ENCODE results near the gene RPS29. TPM values are rescaled to one million over a fixed set of nuclear protein-coding genes. Genes with fewer than 3 reads are reported as not detected.

Gene RPS29
- total and polyA plus RNA-seq, 10 of the 15 experiments (the other 5 are each of a cell fraction or from before 2014, with no cell fraction given), result 2,685 to 10,815 (median 4,359) TPM

DNA sequence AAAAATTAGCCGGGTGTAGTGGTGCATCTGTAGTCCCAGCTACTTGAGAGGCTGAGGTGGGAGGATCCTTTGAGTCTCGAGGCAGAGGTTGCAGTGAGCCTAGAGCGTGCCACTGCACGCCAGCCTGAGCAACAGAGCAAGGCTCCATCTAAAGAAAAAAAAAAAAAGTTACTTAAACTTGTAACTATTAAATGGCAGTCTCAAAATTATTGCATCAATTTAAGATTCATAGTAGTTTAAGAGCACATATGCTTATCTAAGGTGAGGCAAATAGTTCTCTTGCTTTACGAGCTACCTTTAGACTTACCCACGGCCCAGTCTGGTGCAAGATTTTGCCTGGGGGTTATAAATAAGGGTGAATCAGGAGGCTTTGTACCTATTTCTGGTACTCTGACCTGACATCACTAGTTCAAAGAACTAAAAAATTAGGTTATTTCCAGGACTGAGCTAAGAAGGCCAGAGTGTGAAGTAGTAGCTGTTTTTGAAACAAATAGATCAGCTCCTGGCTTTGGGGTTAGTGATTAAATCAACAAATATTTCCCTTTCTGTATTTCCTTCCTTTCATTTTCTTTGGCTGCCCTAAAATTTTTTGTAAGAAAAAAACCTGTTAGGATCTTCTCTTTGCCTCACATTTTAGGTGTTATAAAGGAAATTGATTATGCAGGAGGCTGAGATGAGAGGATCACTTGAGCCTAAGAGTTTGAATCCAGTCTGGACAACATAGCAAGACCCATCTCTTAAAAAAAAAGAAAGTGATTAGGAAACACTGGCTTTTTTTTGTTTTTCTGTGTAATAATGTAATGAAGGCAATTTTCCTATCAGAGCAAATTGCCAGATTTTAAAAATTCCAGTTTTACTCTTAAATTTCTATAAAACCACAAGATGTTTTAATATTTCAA, 38.0 kb upstream of the RPS29 start (continued):
- TF ChIP-seq, protein P1, sequence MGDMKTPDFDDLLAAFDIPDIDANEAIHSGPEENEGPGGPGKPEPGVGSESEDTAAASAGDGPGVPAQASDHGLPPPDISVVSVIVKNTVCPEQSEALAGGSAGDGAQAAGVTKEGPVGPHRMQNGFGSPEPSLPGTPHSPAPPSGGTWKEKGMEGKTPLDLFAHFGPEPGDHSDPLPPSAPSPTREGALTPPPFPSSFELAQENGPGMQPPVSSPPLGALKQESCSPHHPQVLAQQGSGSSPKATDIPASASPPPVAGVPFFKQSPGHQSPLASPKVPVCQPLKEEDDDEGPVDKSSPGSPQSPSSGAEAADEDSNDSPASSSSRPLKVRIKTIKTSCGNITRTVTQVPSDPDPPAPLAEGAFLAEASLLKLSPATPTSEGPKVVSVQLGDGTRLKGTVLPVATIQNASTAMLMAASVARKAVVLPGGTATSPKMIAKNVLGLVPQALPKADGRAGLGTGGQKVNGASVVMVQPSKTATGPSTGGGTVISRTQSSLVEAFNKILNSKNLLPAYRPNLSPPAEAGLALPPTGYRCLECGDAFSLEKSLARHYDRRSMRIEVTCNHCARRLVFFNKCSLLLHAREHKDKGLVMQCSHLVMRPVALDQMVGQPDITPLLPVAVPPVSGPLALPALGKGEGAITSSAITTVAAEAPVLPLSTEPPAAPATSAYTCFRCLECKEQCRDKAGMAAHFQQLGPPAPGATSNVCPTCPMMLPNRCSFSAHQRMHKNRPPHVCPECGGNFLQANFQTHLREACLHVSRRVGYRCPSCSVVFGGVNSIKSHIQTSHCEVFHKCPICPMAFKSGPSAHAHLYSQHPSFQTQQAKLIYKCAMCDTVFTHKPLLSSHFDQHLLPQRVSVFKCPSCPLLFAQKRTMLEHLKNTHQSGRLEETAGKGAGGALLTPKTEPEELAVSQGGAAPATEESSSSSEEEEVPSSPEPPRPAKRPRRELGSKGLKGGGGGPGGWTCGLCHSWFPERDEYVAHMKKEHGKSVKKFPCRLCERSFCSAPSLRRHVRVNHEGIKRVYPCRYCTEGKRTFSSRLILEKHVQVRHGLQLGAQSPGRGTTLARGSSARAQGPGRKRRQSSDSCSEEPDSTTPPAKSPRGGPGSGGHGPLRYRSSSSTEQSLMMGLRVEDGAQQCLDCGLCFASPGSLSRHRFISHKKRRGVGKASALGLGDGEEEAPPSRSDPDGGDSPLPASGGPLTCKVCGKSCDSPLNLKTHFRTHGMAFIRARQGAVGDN (IDR thresholded peaks at IDR 0.05), result no peak
- TF ChIP-seq, protein P2, sequence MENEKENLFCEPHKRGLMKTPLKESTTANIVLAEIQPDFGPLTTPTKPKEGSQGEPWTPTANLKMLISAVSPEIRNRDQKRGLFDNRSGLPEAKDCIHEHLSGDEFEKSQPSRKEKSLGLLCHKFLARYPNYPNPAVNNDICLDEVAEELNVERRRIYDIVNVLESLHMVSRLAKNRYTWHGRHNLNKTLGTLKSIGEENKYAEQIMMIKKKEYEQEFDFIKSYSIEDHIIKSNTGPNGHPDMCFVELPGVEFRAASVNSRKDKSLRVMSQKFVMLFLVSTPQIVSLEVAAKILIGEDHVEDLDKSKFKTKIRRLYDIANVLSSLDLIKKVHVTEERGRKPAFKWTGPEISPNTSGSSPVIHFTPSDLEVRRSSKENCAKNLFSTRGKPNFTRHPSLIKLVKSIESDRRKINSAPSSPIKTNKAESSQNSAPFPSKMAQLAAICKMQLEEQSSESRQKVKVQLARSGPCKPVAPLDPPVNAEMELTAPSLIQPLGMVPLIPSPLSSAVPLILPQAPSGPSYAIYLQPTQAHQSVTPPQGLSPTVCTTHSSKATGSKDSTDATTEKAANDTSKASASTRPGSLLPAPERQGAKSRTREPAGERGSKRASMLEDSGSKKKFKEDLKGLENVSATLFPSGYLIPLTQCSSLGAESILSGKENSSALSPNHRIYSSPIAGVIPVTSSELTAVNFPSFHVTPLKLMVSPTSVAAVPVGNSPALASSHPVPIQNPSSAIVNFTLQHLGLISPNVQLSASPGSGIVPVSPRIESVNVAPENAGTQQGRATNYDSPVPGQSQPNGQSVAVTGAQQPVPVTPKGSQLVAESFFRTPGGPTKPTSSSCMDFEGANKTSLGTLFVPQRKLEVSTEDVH (IDR thresholded peaks at IDR 0.05; ENCODE audit: low read depth, partially characterized antibody), result no peak
- TF ChIP-seq TAF1 (IDR thresholded peaks at IDR 0.05; ENCODE audit: borderline replicate concordance, low read depth, low read length) (no peak; the same call in 1 of the 2 replicates), TCF7 (IDR thresholded peaks at IDR 0.05; ENCODE audit: borderline replicate concordance) (peak; percentile 47; the same call in 1 of the 2 replicates), BMI1 (IDR thresholded peaks at IDR 0.05; ENCODE audit: borderline replicate concordance) (no peak), ZNF384 (IDR thresholded peaks at IDR 0.05; ENCODE audit: borderline replicate concordance, low read depth, low read length) (0 out of 2 replicates have a peak, but pooled peaks have one; percentile 2), IKZF1 (conservative IDR thresholded peaks at IDR 0.05) (0 out of 2 replicates have a peak, but pooled peaks have one; percentile 18), SPI1 (IDR thresholded peaks at IDR 0.05; ENCODE audit: borderline replicate concordance, insufficient read depth, low read depth, low read length) (no peak), SIN3A (IDR thresholded peaks at IDR 0.05; ENCODE audit: low read depth, low read length) (no peak), ATF7 (IDR thresholded peaks at IDR 0.05; ENCODE audit: low read depth) (peak; percentile 74)
- TF ChIP-seq, protein P3, sequence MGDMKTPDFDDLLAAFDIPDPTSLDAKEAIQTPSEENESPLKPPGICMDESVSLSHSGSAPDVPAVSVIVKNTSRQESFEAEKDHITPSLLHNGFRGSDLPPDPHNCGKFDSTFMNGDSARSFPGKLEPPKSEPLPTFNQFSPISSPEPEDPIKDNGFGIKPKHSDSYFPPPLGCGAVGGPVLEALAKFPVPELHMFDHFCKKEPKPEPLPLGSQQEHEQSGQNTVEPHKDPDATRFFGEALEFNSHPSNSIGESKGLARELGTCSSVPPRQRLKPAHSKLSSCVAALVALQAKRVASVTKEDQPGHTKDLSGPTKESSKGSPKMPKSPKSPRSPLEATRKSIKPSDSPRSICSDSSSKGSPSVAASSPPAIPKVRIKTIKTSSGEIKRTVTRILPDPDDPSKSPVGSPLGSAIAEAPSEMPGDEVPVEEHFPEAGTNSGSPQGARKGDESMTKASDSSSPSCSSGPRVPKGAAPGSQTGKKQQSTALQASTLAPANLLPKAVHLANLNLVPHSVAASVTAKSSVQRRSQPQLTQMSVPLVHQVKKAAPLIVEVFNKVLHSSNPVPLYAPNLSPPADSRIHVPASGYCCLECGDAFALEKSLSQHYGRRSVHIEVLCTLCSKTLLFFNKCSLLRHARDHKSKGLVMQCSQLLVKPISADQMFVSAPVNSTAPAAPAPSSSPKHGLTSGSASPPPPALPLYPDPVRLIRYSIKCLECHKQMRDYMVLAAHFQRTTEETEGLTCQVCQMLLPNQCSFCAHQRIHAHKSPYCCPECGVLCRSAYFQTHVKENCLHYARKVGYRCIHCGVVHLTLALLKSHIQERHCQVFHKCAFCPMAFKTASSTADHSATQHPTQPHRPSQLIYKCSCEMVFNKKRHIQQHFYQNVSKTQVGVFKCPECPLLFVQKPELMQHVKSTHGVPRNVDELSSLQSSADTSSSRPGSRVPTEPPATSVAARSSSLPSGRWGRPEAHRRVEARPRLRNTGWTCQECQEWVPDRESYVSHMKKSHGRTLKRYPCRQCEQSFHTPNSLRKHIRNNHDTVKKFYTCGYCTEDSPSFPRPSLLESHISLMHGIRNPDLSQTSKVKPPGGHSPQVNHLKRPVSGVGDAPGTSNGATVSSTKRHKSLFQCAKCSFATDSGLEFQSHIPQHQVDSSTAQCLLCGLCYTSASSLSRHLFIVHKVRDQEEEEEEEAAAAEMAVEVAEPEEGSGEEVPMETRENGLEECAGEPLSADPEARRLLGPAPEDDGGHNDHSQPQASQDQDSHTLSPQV (IDR thresholded peaks at IDR 0.05), result no peak
- TF ChIP-seq, protein P4, sequence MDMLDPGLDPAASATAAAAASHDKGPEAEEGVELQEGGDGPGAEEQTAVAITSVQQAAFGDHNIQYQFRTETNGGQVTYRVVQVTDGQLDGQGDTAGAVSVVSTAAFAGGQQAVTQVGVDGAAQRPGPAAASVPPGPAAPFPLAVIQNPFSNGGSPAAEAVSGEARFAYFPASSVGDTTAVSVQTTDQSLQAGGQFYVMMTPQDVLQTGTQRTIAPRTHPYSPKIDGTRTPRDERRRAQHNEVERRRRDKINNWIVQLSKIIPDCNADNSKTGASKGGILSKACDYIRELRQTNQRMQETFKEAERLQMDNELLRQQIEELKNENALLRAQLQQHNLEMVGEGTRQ (IDR thresholded peaks at IDR 0.05; ENCODE audit: borderline replicate concordance, low read depth, low read length), result no peak
- TF ChIP-seq, protein P5, sequence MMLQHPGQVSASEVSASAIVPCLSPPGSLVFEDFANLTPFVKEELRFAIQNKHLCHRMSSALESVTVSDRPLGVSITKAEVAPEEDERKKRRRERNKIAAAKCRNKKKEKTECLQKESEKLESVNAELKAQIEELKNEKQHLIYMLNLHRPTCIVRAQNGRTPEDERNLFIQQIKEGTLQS (IDR thresholded peaks at IDR 0.05; ENCODE audit: borderline replicate concordance, extremely low read depth, low read depth, low read length), result no peak

All from GM12878 (cell line).